SKM-1 (cell line): Measurements from ENCODE around the gene NEAT1.
"Not testable (repeated sequence)": the region's sequence is repeated elsewhere in the genome, so short reads cannot be mapped to it uniquely, and the experiment has no call there.

Source experiments
- DNase-seq: peaks from one replicate; lab custom pipeline; 2025; ENCODE audit not compliant: unreplicated experiment; lab: John Stamatoyannopoulos, UW

NEAT1 gene

DNA sequence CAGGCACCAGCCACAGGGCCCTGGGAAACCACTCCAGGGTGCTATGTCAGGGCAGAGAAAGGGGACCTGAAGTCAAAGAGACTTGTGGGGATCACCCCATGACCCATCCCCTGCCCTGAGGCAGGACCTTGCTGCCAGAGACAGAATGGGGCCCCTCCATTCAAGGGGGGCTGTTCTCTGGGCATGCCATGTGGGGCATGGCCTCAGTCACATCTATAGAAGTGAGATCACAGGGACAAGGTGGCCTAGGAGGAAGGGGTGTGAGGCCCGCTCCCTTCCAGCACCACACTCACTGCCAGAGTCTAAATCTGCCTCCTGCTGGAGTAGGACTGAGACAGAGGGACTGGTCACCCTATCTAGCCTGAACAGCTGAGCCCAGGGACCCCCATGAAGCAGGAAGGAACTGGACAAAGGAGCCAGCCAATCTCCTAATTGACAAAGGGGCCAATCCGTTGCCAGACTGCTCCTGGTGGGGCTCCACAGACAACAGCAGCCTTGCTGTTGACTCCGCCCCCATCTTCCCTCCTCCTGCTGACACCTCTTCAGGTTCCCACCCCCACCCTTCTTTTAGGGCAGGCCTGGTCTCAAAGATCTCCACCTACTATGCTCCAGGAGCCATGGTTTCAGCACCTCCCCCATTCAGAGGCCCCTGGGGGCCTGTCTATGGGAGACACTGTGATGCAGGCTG lies 26.0 kb downstream of the NEAT1 start:
- DNase-seq, result no peak

GRCh38 chr11:65451301-65451700 lies 28.7 kb downstream of the NEAT1 start:
- not testable (repeated sequence) for DNase-seq

DNA sequence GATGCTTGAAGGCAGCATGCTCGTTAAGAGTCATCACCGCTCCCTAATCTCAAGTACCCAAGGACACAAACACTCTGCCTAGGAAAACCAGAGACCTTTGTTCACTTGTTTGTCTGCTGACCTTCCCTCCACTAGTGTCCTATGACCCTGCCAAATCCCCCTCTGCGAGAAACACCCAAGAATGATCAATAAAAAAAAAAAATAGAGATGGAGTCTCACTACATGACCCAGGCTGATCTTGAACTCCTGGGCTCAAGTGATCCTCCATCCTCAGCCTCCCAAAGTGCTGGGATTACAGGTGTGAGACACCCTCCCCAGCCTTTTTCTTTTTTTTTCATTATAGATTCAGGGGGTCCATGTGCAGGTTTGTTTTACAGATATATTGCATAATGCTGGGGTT lies 29.7 kb downstream of the NEAT1 start:
- not testable (repeated sequence) for DNase-seq

DNA sequence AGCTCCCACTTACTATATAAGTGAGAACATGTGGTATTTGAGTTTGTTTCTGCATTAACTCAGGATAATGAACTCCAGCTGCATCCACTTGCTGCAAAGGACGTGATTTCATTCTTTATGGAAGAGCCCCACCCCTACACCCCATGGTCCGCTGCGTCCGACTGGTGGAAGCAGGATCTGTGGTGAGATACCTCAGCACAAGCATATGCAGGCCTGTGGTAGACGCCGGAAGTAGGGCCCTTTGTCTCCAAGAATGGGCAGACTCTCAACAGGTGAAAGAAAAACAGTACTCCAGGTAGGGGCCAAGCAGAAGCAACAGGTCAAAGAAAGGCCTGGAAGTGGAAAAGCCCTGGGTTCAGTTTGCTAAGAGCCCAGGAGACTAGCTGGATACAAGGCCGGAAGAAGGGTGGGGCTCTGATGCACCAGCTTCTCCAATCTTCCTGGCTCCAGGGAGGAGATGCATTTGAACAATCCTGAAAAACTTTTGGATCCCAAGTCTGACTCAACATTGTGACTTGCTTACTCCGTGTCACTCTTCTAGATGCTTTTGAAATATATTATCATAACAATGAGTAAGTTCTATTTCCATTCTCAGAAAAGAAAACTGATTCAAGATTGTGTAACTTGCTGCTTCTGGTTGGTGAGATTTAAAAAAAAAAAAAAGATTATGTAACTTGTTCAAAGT lies 30.4 kb downstream of the NEAT1 start:
- no peak for DNase-seq

GRCh38 chr11:65454311-65454695 lies 31.7 kb downstream of the NEAT1 start:
- DNase-seq, result no peak

DNA sequence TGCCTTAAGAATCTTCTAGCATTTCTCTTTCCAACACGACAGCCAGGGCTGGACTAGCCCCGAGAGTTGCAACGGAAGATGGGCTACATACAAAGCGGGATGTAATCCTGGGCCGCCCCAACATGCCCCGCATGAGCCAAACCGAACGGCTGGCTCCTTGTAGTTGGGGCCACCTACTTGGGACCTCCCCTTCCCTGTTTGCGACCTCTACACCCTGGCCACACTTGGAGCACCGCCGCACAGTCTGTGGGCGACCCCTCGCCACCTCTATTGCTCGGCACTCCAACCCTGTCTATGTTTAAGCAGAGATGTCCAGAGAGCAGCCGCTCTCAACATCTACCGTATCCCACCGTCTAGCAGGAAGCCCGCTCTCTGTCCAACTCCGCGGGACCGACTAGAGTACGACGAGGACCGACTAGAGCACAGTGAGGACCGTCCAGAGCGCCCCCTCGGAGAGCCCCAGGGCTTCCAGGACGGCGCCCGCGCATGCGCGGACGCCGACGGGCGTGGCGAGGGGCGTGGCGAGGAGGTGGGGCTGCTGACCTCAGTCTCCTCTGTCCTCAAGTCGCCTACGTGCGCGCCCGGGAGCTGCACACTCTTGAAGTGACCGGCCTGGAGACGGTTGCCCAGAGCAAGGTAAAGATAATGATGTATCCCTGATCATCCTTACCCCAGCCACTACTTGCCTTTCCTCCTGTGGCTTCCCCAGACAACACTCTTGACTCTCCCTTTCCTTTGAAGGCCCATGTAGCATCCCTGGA lies 32.3 kb downstream of the NEAT1 start:
- DNase-seq, result peak; percentile 69

GRCh38 chr11:65456418-65456817 lies 33.8 kb downstream of the NEAT1 start:
- DNase-seq, result no peak

DNA sequence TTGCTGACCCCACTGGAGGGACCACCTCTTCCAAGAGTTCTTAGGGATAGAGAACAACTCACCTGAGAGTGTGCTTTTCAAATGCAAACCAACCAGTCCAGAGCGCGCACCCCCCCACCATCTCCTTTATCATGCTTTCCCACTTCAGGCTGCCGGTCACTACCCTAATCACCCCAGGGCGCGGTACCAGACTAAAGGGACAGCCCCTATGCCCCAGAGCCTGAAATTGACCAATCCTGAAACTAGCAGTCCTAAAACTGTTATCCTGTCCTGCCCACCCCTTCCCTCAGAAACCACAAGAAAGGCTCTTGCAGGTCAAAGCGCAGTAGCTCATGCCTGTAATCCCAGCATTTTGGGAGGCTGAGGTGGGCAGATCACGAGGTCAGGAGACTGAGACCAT lies 37.0 kb downstream of the NEAT1 start:
- no peak for DNase-seq

DNA sequence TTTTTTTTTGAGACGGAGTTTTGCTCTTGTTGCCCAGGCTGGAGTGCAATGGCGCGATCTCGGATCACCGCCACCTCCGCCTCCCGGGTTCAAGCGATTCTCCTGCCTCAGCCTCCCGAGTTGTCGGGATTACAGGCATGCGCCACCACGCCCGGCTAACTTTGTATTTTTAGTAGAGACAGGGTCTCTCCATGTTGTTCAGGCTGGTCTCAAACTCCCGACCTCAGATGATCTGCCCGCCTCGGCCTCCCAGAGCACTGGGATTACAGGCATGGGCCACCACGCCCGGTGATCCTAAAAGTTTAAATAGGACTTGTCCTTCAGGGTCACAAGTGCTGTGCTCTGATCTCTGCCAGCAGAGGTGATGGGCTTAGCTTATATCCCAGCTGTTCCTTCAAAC lies 42.9 kb downstream of the NEAT1 start:
- DNase-seq, result not testable (repeated sequence)

- not testable (repeated sequence) for DNase-seq
These were observed 44.7 kb downstream of the NEAT1 start for GRCh38 chr11:65467306-65467705.

DNA sequence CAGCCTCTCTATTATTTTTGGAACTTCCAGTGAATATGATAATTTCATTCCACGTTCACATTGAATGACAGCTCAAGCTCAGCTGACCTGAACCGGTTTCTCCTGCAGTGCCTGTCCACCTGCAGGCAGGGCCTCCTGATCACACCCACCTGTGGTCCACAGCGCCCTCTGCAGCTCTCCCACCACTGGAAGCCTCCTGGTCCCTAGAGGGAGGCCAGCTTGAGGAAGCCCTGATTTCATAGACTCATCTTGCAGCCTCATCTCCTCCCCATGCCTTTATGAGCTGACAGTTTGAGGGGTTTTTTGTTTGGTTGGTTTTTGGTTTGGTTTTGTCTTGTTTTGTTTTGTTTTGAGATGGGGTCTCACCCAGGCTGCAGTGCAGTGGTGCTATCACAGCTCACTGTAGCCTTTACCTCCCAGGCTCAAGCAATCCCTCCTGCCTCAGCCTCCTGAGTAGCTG lies 46.3 kb downstream of the NEAT1 start:
- DNase-seq, result peak; percentile 19

- no peak for DNase-seq
These were observed 47.9 kb downstream of the NEAT1 start for GRCh38 chr11:65470433-65471049.

DNA sequence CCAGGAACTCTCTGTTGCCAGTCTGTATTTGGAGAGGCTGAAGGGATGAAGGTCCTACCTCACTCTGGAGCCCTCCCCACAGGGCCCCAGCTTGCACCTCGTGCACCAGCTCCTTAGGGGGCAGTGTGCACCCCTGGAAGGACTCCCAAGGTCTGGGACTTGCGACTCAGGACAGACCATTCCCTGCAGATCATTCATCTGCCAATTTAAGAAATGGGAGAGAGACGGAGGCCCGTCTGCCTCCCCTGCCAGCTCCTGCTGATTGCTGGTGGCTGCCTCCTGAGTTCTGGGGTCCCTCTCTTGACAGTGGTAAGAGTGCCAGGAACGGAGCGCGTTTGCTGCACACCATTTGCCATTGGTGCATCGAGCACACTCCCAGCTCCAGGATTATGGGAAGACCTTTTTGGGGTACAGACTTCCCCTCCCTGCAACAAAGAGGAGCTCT lies 48.9 kb downstream of the NEAT1 start:
- DNase-seq, result no peak

GRCh38 chr11:65472588-65473277 lies 50.1 kb downstream of the NEAT1 start:
- DNase-seq, result not testable (repeated sequence)

DNA sequence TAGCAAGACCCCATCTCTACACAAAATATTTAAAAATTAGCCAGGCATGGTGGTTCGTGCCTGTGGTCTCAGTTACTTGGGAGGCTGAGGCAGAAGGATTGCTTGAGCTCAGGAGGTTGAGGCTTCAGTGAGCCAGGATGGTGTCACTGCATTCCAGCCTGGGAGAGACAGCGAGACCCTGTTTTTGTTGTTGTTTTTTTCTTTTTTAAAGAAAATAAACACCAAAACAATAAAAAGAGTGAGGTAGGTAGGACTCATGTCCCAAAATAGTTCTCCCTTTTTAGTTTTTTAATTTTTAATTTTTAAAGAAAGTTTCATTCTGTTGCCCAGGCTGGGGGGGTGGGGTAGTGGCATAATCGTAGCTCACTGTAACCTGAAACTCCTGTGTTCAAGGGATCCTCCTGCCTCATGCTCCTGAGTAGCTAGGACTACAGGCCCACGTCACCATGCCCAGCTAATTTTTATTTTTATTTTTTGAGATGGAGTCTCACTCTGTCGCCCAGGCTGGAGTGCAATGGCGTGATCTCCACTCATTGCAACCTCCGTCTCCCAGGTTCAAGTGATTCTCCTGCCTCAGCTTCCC lies 50.8 kb downstream of the NEAT1 start:
- no peak for DNase-seq

DNA sequence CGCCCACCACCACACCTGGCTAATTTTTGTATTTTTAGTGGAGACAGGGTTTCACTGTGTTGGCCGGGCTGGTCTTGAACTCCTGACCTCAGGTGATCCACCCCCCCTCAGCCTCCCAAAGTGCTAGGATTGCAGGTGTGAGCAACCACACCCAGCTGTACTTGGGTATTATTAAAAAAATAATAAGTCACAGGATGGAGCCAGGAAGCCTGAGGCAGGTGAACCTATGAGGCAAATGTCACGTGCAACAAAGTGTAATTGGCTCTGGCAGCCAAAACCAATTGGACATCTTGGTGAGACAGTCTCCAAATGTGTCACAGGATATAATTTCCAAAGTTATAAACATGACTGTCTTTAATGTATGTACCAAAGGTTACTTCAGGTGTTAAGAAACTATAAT lies 52.3 kb downstream of the NEAT1 start:
- no peak for DNase-seq

DNA sequence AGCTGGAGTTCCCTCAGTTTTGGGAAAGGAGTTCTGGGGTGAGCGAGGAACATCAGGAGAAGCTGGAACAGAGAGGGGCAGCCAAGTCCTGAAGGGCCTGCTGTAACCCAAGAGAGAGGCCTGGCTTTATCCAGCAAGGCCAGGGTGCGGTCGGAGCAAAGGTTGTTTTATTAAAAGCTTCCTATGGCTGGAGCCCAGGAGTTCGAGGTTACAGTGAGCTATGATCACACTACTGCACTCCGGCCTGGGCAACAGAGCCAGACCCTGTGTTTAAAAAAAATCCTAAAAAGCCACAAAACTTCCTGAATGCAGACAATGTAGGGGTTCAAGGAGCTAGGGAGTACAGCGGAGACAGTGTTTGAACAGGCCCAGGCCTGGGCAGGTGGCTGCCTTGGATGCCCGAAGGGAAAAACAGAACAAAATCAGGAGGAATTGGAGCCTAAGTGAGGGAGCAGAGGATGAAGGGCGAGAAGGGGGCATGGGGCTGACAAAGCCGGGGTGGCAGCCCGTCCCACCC lies 54.1 kb downstream of the NEAT1 start:
- no peak for DNase-seq

DNA sequence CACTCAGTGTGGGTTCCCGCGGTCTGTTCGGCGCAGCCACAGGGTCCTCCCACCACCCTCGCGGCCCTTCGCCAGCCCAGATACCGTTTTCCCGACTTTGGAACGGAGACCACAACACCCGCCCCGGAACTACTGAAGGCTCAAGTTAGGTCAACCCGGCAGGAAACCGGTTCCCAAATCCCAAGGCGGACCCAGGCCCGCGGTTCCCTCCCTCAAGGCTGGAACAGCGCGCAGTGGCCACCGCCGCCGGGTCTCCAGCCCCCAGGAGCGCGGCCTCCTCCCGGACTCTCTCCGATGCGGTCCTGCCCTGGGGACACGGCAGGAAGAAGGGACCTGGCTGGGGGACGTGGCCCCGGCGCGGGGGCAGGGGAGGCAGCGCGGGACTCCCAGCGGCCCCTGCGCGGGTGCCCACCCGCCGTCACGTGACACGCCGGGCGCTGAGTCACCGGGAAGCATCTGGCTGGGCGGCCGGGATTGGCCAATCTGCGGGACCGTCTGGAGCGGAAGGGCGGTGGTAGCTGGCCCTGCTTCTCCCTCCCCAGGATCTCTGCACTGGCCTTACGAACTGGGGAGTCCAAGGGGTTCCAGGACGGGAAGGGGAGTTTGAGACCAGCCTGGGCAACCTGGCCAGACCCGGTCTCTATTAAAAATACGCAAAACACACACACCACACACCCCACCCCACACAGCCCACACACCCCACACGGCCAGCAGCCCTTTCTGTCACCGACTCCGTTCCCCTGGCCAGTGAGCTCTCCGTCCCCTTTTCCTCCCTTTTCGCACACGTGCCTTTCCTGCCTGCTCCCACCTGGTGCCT lies 54.8 kb downstream of the NEAT1 start:
- DNase-seq, result peak; percentile 79

DNA sequence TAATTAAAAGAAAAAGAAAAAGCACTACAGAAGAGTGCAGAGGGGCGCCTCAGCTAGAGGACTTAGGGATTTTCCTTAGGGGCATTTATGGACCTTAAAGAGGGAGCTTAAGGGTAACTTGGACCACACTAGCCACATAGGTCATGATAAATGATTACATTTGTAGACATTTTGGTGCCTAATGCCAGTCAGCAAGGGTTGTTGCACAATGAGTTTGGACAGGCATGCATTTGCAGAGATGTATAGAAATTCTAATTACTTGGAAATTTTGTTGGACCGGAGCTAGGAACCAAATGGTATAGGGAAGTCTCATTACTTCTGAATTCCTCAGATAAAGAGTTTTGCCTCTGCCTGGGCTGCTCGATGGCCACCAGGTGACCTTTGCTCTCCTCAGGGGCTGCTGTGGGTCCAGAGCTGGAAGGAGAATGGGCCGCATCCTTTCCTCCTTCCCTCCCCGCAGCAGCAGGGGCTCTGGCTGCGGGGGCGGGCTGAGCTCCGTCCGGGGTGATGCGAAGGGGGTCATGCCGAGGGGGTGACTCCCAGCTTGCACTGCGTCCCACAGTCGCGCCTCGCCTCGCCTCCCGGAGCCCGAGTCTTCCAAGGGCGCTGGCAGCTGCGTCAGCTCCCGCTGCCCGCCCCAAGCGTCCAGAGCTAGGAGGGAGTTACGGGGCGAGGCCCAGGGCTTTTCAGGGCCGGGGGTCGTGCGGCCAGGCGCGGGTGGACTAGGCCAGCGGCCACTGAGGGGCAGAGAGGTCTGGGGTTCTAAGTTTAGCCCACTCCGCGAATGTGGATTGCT lies 56.0 kb downstream of the NEAT1 start:
- DNase-seq, result no peak
